ENCODE results near the gene CELF4.

DNA sequence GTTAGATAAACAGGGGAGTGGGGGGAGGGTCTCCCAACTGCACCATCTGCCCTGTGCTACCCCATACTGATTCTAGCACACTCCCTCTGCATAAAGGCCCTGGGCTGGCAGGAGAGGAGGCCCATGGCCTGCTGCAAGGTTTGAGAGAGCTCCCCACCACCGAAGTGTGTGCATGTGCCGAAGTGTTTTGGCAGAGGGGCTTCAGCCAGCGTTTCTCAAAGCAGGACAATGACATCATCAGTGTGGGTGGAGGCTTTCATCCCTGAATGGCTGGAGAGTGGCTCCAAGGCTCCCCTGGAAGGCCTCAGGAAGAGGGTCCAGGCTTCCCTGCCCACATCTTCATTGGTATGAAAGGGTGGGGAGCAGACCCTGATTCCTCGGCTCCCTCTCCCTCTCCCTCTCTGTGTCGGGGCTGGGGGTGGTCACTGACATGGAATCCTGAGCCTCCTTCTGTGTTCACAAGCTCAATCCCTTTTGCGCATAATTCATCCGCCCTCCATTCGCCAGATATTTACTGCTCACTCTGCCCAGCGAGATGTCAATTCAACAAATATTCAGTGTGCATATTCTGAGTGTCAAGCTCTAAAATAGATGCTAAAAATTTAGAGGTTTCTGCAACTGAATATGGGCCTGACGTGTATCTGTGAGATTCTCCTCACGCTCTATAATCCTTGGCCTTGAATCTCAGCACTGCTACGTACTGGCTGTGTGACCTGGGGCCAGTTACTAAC lies 122.1 kb downstream of the CELF4 start:
- TF ChIP-seq EZH2 (IDR thresholded peaks at IDR 0.05; ENCODE audit: insufficient read depth, poor library complexity, severe bottlenecking) (no peak), EZH2phosphoT487 (IDR thresholded peaks at IDR 0.05; ENCODE audit: insufficient read depth, low read depth) (no peak)

Data from GM23248 (cell line).